GM12872 (cell line): ENCODE data around the gene HDLBP.

ENCODE experiments used
- CTCF ChIP-seq: IDR thresholded peaks from 3 replicates; pipeline ENCODE4 v1.5.1; 2011; ENCODE audit warnings: low read depth, mild to moderate bottlenecking, low read length, moderate library complexity; ENCODE audit not compliant: insufficient read depth

Gene HDLBP

DNA sequence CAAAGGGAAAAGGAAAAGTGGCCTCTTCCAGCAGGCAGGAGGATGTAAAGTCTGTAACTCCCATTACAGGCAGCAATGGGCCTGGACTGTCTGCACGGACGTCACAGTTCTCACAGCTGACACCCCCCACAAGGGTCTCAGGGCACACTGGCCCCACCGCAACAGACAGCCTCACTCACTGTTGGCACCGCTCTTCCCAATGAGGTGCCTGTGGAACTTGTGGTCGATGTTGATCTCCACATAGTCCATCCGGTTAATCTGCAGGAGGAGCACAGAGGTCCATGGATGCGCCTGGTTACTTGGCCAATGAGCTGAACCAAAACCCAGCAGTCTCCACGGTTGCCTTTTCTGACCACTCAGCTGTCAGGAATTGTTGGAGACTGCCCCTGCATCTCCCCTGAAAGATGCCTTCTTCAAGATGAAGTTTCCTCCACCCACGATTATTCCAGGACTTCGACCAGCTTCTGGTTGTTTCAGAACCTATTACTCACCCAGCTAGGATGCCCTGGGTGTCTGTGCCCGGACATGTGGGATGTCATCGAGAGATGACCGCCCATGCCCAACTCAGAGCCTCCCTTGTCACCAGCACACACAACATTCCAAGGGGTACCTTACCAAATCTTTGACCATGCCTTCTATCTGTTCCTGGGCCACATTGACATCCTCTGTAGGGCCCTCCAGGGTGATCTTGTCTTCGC, 62.5 kb downstream of the HDLBP start:
- no peak for TF ChIP-seq CTCF

GRCh38 chr2:241249654-241250053, 65.8 kb downstream of the HDLBP start:
- TF ChIP-seq CTCF: no peak

- no peak for TF ChIP-seq CTCF
These were observed 66.6 kb downstream of the HDLBP start for GRCh38 chr2:241248897-241249296.

- TF ChIP-seq CTCF: no peak
These were observed 67.2 kb downstream of the HDLBP start for GRCh38 chr2:241248289-241248688.

GRCh38 chr2:241244368-241244767, 71.1 kb downstream of the HDLBP start:
- no peak for TF ChIP-seq CTCF

GRCh38 chr2:241242306-241242705, 73.2 kb downstream of the HDLBP start:
- TF ChIP-seq CTCF: no peak

GRCh38 chr2:241241669-241242068, 73.8 kb downstream of the HDLBP start:
- TF ChIP-seq CTCF: no peak
